Central memory CD8-positive, alpha-beta T cell (primary cell): ENCODE measurements around the gene DOCK2.
"Not testable (repeated sequence)": the region's sequence is repeated elsewhere in the genome, so short reads cannot be mapped to it uniquely, and the experiment has no call there.

Experiments
- ATAC-seq: fragments of 150-1000 bp; cut with Tn5 transposase; replicated peaks from 2 replicates; pipeline ENCODE4 v1.10.0; 2022; ENCODE audit warnings: mild to moderate bottlenecking, moderate FRiP score, moderate number of reproducible peaks; ENCODE audit not compliant: poor library complexity, severe bottlenecking; ENCODE audit errors: extremely low read depth
- DNase-seq, 2 donors: peaks; one replicate each; pipeline ENCODE4 v3.0.0; 2021; ENCODE audit warnings: low spot score in 2 of 2
- H3K27ac Mint-ChIP-seq: one replicate; pipeline ENCODE4 v1.8.0; 2022; ENCODE audit warnings: low read depth, mild to moderate bottlenecking, moderate library complexity, mixed read lengths
- H3K27me3 Mint-ChIP-seq: one replicate; pipeline ENCODE4 v1.8.0; 2022; ENCODE audit warnings: mixed read lengths
- H3K36me3 Mint-ChIP-seq: one replicate; pipeline ENCODE4 v1.8.0; 2022; ENCODE audit warnings: mild to moderate bottlenecking, moderate library complexity, mixed read lengths; ENCODE audit not compliant: insufficient read depth
- H3K4me1 Mint-ChIP-seq: one replicate; pipeline ENCODE4 v1.8.0; 2022; ENCODE audit warnings: mixed read lengths
- H3K4me3 Mint-ChIP-seq: one replicate; pipeline ENCODE4 v1.8.0; 2022; ENCODE audit warnings: mild to moderate bottlenecking, moderate library complexity, mixed read lengths
- H3K9me3 Mint-ChIP-seq: one replicate; pipeline ENCODE4 v1.8.0; 2022; ENCODE audit warnings: mixed read lengths

The DOCK2 gene

GRCh38 chr5:169648725-169649310 lies 11.7 kb downstream of the DOCK2 start:
- H3K4me3 Mint-ChIP-seq, result peak overlapping the region; percentile 10
- DNase-seq (no peak), ATAC-seq (no peak)
- no peaks in the 10 kb centered on the region for H3K9me3 Mint-ChIP-seq
- peaks cover 6% of the 10 kb centered on the region for H3K36me3 Mint-ChIP-seq
- peaks cover 98% of the 10 kb centered on the region for H3K4me1 Mint-ChIP-seq
- no peaks in the 10 kb centered on the region for H3K27me3 Mint-ChIP-seq
- H3K27ac Mint-ChIP-seq, result peak overlapping the region; percentile 94

DNA sequence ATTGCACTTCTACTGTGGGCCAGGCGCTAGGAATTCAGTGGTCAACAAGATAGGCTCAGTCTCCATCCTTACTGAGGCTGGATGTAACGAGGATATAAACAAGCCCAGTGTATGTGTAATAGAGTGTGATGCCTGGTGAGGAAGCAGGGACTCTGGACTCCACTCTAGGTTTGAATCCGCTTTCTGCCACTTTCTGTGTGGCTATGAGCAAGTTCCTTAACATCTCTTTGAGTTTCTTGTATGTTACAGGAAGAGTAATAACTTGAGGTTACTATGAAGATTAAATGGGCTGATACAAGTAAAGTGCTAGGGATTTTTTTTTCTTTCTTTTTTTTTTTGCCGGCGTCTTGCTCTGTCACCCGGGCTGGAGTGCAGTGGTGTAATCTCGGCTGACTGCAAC lies 12.4 kb downstream of the DOCK2 start:
- peaks cover 98% of the 10 kb centered on the region for H3K4me1 Mint-ChIP-seq
- H3K9me3 Mint-ChIP-seq, result no peaks in the 10 kb centered on the region
- ATAC-seq (peak; percentile 67), DNase-seq (no peak)
- H3K36me3 Mint-ChIP-seq, result peaks cover 6% of the 10 kb centered on the region
- peak overlapping the region; percentile 66 for H3K4me3 Mint-ChIP-seq
- H3K27me3 Mint-ChIP-seq, result no peaks in the 10 kb centered on the region
- H3K27ac Mint-ChIP-seq, result peak overlapping the region; percentile 94

GRCh38 chr5:169650701-169651331 lies 13.7 kb downstream of the DOCK2 start:
- peak; percentile 44 for ATAC-seq
- H3K27ac Mint-ChIP-seq, result peak overlapping the region; percentile 94
- H3K27me3 Mint-ChIP-seq, result no peaks in the 10 kb centered on the region
- H3K9me3 Mint-ChIP-seq, result no peaks in the 10 kb centered on the region
- DNase-seq, result no peak
- H3K4me3 Mint-ChIP-seq, result peak overlapping the region; percentile 68
- peaks cover 98% of the 10 kb centered on the region for H3K4me1 Mint-ChIP-seq
- H3K36me3 Mint-ChIP-seq, result peaks cover 10% of the 10 kb centered on the region

GRCh38 chr5:169651526-169651925 lies 14.5 kb downstream of the DOCK2 start:
- Mint-ChIP-seq H3K4me3 (peak overlapping the region; percentile 68), H3K4me1 (peaks cover 98% of the 10 kb centered on the region), H3K36me3 (peaks cover 12% of the 10 kb centered on the region), H3K27me3 (no peaks in the 10 kb centered on the region), H3K9me3 (no peaks in the 10 kb centered on the region), H3K27ac (peak overlapping the region; percentile 94)
- ATAC-seq, result no peak
- DNase-seq, result no peak

GRCh38 chr5:169652057-169652456 lies 15.0 kb downstream of the DOCK2 start:
- Mint-ChIP-seq H3K4me1 (peaks cover 98% of the 10 kb centered on the region), H3K27me3 (no peaks in the 10 kb centered on the region), H3K9me3 (no peaks in the 10 kb centered on the region), H3K27ac (peak overlapping the region; percentile 94), H3K36me3 (peaks cover 14% of the 10 kb centered on the region), H3K4me3 (no peak overlapping the region)
- ATAC-seq (no peak), DNase-seq (no peak)

- no peak for ATAC-seq
- no peaks in the 10 kb centered on the region for H3K27me3 Mint-ChIP-seq
- H3K27ac Mint-ChIP-seq, result peak overlapping the region; percentile 29
- H3K36me3 Mint-ChIP-seq, result peaks cover 18% of the 10 kb centered on the region
- no peak for DNase-seq
- peaks cover 96% of the 10 kb centered on the region for H3K4me1 Mint-ChIP-seq
- no peaks in the 10 kb centered on the region for H3K9me3 Mint-ChIP-seq
- H3K4me3 Mint-ChIP-seq, result no peak overlapping the region
Observed at GRCh38 chr5:169653091-169653490, 16.0 kb downstream of the DOCK2 start.

DNA sequence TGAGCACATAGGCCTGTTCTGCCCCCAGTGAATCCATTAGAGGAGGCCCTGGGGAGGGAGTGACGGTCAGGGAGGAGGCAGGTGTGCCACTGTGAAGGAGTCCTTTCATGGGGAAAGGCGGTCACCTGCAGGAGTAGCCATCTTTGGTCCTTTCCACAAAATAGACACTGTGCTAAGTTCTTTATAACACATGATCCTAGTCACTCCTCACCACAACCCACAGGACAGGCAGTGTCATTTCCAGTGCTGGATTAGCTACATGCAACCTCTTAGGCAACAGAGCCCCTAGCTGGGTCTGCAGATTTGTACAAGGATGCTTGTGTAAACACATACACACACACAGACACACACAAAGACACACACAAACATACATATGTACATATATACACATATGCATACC lies 18.3 kb downstream of the DOCK2 start:
- peaks cover 19% of the 10 kb centered on the region for H3K36me3 Mint-ChIP-seq
- H3K4me3 Mint-ChIP-seq, result peak overlapping the region; percentile 62
- no peaks in the 10 kb centered on the region for H3K27me3 Mint-ChIP-seq
- DNase-seq (no peak), ATAC-seq (peak; percentile 29)
- peaks cover 74% of the 10 kb centered on the region for H3K4me1 Mint-ChIP-seq
- peak overlapping the region; percentile 90 for H3K27ac Mint-ChIP-seq
- no peaks in the 10 kb centered on the region for H3K9me3 Mint-ChIP-seq

GRCh38 chr5:169656125-169656901 lies 19.2 kb downstream of the DOCK2 start:
- ATAC-seq, result no peak
- Mint-ChIP-seq H3K27me3 (no peaks in the 10 kb centered on the region), H3K4me1 (peaks cover 65% of the 10 kb centered on the region), H3K9me3 (no peaks in the 10 kb centered on the region), H3K36me3 (peaks cover 14% of the 10 kb centered on the region), H3K27ac (peak overlapping the region; percentile 90), H3K4me3 (peak overlapping the region; percentile 62)
- DNase-seq, result no peak

DNA sequence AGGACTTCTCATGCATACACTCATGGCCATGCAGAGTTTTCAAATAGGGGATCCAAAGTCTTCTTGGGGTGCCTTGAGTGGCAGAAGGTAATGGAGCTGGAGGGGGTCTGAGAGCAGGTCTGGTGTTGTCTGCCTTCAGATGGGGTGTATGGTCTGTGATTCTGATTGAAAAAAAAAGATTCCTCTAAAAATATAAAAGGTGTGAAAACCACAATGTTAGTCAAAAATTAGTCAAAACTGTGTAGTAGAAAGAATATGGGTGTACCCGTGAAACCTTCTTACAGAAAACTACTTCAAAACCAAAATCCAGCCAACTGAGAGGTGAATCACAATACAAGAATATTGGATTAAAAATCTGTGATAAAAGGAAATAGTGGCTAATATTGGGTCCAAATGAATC lies 20.1 kb downstream of the DOCK2 start:
- Mint-ChIP-seq H3K27ac (peak overlapping the region; percentile 90), H3K4me3 (peak overlapping the region; percentile 62), H3K9me3 (no peaks in the 10 kb centered on the region), H3K27me3 (no peaks in the 10 kb centered on the region), H3K4me1 (peaks cover 66% of the 10 kb centered on the region), H3K36me3 (peaks cover 16% of the 10 kb centered on the region)
- ATAC-seq, result peak; percentile 45
- DNase-seq, result no peak

DNA sequence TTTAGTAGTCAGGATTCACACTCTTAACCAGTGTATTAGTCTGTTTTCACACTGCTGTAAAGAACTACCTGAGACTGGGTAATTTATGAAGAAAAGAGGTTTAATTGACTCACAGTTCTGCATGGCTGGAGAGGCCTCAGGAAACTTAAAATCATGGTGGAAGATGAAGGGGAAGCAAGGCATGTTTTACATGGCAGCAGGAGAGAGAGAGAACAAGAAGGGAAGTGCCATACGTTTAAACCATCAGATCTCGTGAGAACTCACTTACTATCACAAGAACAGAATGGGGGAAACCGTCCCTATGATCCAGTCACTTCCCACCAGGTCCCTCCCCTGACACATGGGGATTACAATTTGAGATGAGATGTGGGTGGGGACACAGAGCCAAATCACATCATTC lies 25.4 kb downstream of the DOCK2 start:
- not testable (repeated sequence) for H3K9me3 Mint-ChIP-seq, H3K27me3 Mint-ChIP-seq, ATAC-seq, H3K4me3 Mint-ChIP-seq, DNase-seq
- peak overlapping the region; percentile 29 for H3K27ac Mint-ChIP-seq
- H3K36me3 Mint-ChIP-seq, result peaks cover 10% of the 10 kb centered on the region
- H3K4me1 Mint-ChIP-seq, result peaks cover 61% of the 10 kb centered on the region

DNA sequence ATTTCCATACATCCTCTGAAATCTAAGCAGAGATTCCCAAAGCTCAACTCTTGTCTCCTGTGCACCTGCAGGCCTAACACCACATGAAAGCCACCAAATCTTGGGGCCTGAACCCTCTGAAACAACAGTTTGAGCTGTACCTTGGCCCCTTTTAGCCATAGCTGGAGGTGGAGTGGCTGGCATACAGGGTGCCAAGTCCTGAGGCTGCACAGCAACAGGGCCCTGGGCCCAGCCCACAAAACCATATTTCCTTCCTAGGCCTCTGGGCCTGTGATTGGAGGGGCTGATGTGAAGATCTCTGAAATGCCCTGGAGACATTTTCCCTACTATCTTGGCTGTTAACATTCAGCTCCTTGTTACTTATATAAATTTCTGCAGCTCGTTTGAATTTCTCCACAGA lies 26.5 kb downstream of the DOCK2 start:
- H3K27ac Mint-ChIP-seq, result peak overlapping the region; percentile 31
- peaks cover 7% of the 10 kb centered on the region for H3K36me3 Mint-ChIP-seq

GRCh38 chr5:169666365-169666764 lies 29.3 kb downstream of the DOCK2 start:
- Mint-ChIP-seq H3K27me3 (no peaks in the 10 kb centered on the region), H3K4me1 (peaks cover 83% of the 10 kb centered on the region), H3K36me3 (peaks cover 7% of the 10 kb centered on the region), H3K27ac (peak overlapping the region; percentile 4), H3K9me3 (no peaks in the 10 kb centered on the region), H3K4me3 (no peak overlapping the region)
- DNase-seq (no peak), ATAC-seq (no peak)

More for the DNA sequence above, 26.5 kb downstream of the DOCK2 start:
- Mint-ChIP-seq H3K27me3 (no peaks in the 10 kb centered on the region), H3K4me3 (peak overlapping the region; percentile 7), H3K4me1 (peaks cover 67% of the 10 kb centered on the region), H3K9me3 (no peaks in the 10 kb centered on the region)
- no peak for DNase-seq
- no peak for ATAC-seq
